ENCODE measurements around the gene OBSCN. TPM values are rescaled to one million over a fixed set of nuclear protein-coding genes. Genes with fewer than 3 reads are reported as not detected.

The OBSCN gene
- total and polyA plus RNA-seq, 10 of the 15 experiments (the other 5 are each of a cell fraction or from before 2014, with no cell fraction given), result 0.01 to 0.36 (median 0.08) TPM; not detected in 2

GRCh38 chr1:228410671-228411070 lies 202.8 kb downstream of the OBSCN start:
- Histone ChIP-seq H3K27ac (ENCODE audit: control insufficient read depth, insufficient read depth) (no peak overlapping the region), H2AFZ (ENCODE audit: control insufficient read depth, low read depth, low read length) (no peak overlapping the region), H3K9ac (ENCODE audit: control insufficient read depth, insufficient read depth, low read length) (no peak overlapping the region), H3K4me1 (ENCODE audit: control insufficient read depth, insufficient read depth, low read length) (no peaks in the 10 kb centered on the region), H3K4me3 (no peak overlapping the region), H3K4me2 (ENCODE audit: control insufficient read depth, insufficient read depth) (no peak overlapping the region), H3K27me3 (replicated peaks in 1 of 2; ENCODE audit: control insufficient read depth in 2 of 2, insufficient read depth in 2 of 2, low read length in 1 of 2) (peaks cover 0 to under 1% of the 10 kb centered on the region in 2 experiments; a peak in 3 of 4 replicates), H3K36me3 (ENCODE audit: control insufficient read depth in 2 of 2, insufficient read depth in 2 of 2, low read length in 1 of 2) (no peaks in the 10 kb centered on the region), H3K9me3 (replicated peaks; ENCODE audit: control insufficient read depth, insufficient read depth, low read length) (no peaks in the 10 kb centered on the region), H4K20me1 (ENCODE audit: control insufficient read depth, insufficient read depth) (no peaks in the 10 kb centered on the region), H3K79me2 (ENCODE audit: control insufficient read depth, insufficient read depth, low read length) (peaks cover 14% of the 10 kb centered on the region)
- ChIA-PET POLR2A (no interaction called here), CTCF (no interaction called here), RAD21 (ENCODE audit: unreplicated experiment) (no interaction called here), SMC1A (ENCODE audit: uncharacterized antibody, unreplicated experiment) (no interaction called here)
- DNase-seq (ENCODE audit: low read depth, low spot score) (no peak), ATAC-seq (no peak), FAIRE-seq (no peak)
- BruUV-seq (replicated peaks), result no TSS peak
- intact Hi-C loops (cut with micrococcal nuclease; ENCODE audit: unreplicated experiment), result no loop called here
- 90% methylated on average over 11 of the region's 11 CpGs for WGBS (ENCODE audit: insufficient coverage, insufficient replicate concordance, low lambda C conversion rate, missing lambda C conversion rate)
- TF ChIP-seq SPI1 (IDR thresholded peaks at IDR 0.05; ENCODE audit: borderline replicate concordance, insufficient read depth, low read depth, low read length) (no peak), LARP7 (IDR thresholded peaks at IDR 0.05) (no peak), CHD1 (IDR thresholded peaks at IDR 0.05; ENCODE audit: low read depth, low read length) (no peak), ZNF687 (IDR thresholded peaks at IDR 0.05) (no peak), ZBTB40 (IDR thresholded peaks at IDR 0.05; ENCODE audit: borderline replicate concordance) (no peak), ZNF217 (IDR thresholded peaks at IDR 0.05) (no peak), PKNOX1 (IDR thresholded peaks at IDR 0.05) (no peak), DPF2 (IDR thresholded peaks at IDR 0.05) (no peak), SUZ12 (IDR thresholded peaks at IDR 0.05; ENCODE audit: unreplicated experiment) (no peak), IRF5 (IDR thresholded peaks at IDR 0.05; ENCODE audit: borderline replicate concordance) (no peak), IKZF2 (IDR thresholded peaks at IDR 0.05) (no peak), CBX5 (IDR thresholded peaks at IDR 0.05; ENCODE audit: low read depth) (no peak), ASH2L (IDR thresholded peaks at IDR 0.05; ENCODE audit: borderline replicate concordance, low read depth) (no peak)
- in situ Hi-C loops (cut with MboI), result no loop called here
